HepG2 (cell line): Measurements from ENCODE around the gene SCGB3A1. TPM values are rescaled to one million over a fixed set of nuclear protein-coding genes. Genes with fewer than 3 reads are reported as not detected.

Source experiments
- ATAC-seq: fragments of 200-7000 bp; cut with Tn5 transposase; 3 replicates; pipeline ENCODE4 v1.9.1; 2020; ENCODE audit warnings: mild to moderate bottlenecking, moderate library complexity
- BruUV-seq: library from RNA; stranded (reverse); fragments of 400-500 nt; replicated peaks from 2 replicates; lab custom pipeline; 2021; lab: Mats Ljungman, UMichigan
- CTCF ChIA-PET: fragments of 300-600 bp; formaldehyde crosslinking; extraction: SDS; loops from one replicate; lab custom pipeline; 2021; ENCODE audit warnings: low total read pairs, inconsistent platforms, low intra/inter-chr PET ratio; lab: Yijun Ruan, JAX
- POLR2A ChIA-PET: fragments of 350-600 bp; sonication (Branson Sonifier 250); formaldehyde crosslinking; loops from one replicate; lab custom pipeline; 2020; ENCODE audit warnings: antibody characterized with exemption, inconsistent platforms; lab: Yijun Ruan, JAX
- DNase-seq: peaks from one replicate; pipeline ENCODE4 v3.0.0-alpha.2; 2015; ENCODE audit warnings: low spot score
- FAIRE-seq: peaks from 3 replicates; lab custom pipeline; 2011; peaks lifted over from hg19 to GRCh38; lab: Jason Lieb, UNC
- H2AFZ ChIP-seq: one replicate; pipeline ENCODE4 v1.6.1; 2011; ENCODE audit warnings: low read length, inconsistent platforms
- H3K27ac ChIP-seq: fragments of 300-600 bp; 3 replicates; pipeline ENCODE4 v1.8.0; 2011; ENCODE audit warnings: mixed run types, mild to moderate bottlenecking, mixed read lengths, low read length, inconsistent platforms; ENCODE audit not compliant: insufficient read depth; ENCODE audit errors: extremely low read length
- H3K27me3 ChIP-seq, 2 experiments: fragments of 200-600 bp in 1 of 2; 2 replicates in 1 of 2; 3 replicates in 1 of 2; pipeline versions ENCODE4 v1.6.0 to v1.8.0; 2011; ENCODE audit warnings: low read length in 2 of 2, mild to moderate bottlenecking in 2 of 2, moderate library complexity in 2 of 2, inconsistent platforms in 1 of 2; ENCODE audit not compliant: insufficient read depth in 2 of 2, control insufficient read depth in 1 of 2
- H3K36me3 ChIP-seq, 2 experiments: fragments of 200-600 bp in 1 of 2; replicated peaks in 1 of 2; 2 replicates in 1 of 2; 3 replicates in 1 of 2; pipeline versions ENCODE4 v1.5.1 to v1.8.0; 2011; ENCODE audit warnings: low read length in 2 of 2, inconsistent platforms in 1 of 2; ENCODE audit not compliant: insufficient read depth in 2 of 2, control insufficient read depth in 1 of 2
- H3K4me1 ChIP-seq: 2 replicates; pipeline ENCODE4 v1.5.1; 2012; ENCODE audit warnings: low read length, inconsistent platforms; ENCODE audit not compliant: insufficient read depth
- H3K4me2 ChIP-seq: 2 replicates; pipeline ENCODE4 v1.6.0; 2011; ENCODE audit warnings: low read depth, low read length, inconsistent platforms
- H3K4me3 ChIP-seq, 3 experiments: fragments of 200-600 bp in 1 of 3; sonication (generic), shearing (Covaris generic) in 1 of 3; replicated peaks in 1 of 3; 2 replicates each; pipeline ENCODE4 v1.5.1; 2011 to 2016; ENCODE audit warnings: low read length in 3 of 3, inconsistent platforms in 2 of 3, low read depth in 2 of 3, mild to moderate bottlenecking in 2 of 3, control low read depth in 1 of 3, mixed read lengths in 1 of 3; ENCODE audit not compliant: insufficient read depth in 1 of 3
- H3K79me2 ChIP-seq: one replicate; pipeline ENCODE4 v1.6.1; 2011; ENCODE audit warnings: low read length, inconsistent platforms; ENCODE audit not compliant: insufficient read depth
- H3K9ac ChIP-seq: 2 replicates; pipeline ENCODE4 v1.6.0; 2011; ENCODE audit warnings: mild to moderate bottlenecking, low read depth, low read length, inconsistent platforms; ENCODE audit not compliant: insufficient read depth
- H3K9me3 ChIP-seq: 2 replicates; pipeline ENCODE4 v1.5.1; 2012; ENCODE audit warnings: mild to moderate bottlenecking, low read length
- H4K20me1 ChIP-seq: 2 replicates; pipeline ENCODE4 v1.6.0; 2011; ENCODE audit warnings: inconsistent platforms, mild to moderate bottlenecking, low read length, moderate library complexity; ENCODE audit not compliant: insufficient read depth
- FOSL2 ChIP-seq: sonication (generic); formaldehyde crosslinking; IDR thresholded peaks from 2 replicates; pipeline ENCODE4 v1.4.0; 2020; ENCODE audit warnings: missing genetic modification reagents
- FOXO1 ChIP-seq: sonication (generic); formaldehyde crosslinking; IDR thresholded peaks from 2 replicates; pipeline ENCODE4 v1.4.0; 2020; ENCODE audit warnings: missing genetic modification reagents
- MTF2 ChIP-seq: sonication (generic); formaldehyde crosslinking; IDR thresholded peaks from 2 replicates; pipeline ENCODE4 v1.5.0; 2020; ENCODE audit warnings: missing genetic modification reagents, borderline replicate concordance
- STAG1 ChIP-seq: sonication (generic); formaldehyde crosslinking; IDR thresholded peaks from 2 replicates; pipeline ENCODE4 v1.4.0; 2020; ENCODE audit warnings: missing genetic modification reagents
- U2AF2 ChIP-seq: fragments of 200-400 bp; formaldehyde crosslinking; IDR thresholded peaks from 2 replicates; pipeline ENCODE4 v1.6.1; 2017; ENCODE audit warnings: low read depth, mild to moderate bottlenecking, low read length
- ZBTB14 ChIP-seq: sonication (generic); formaldehyde crosslinking; IDR thresholded peaks from 2 replicates; pipeline ENCODE4 v1.4.0; 2020; ENCODE audit warnings: missing genetic modification reagents
- ZBTB7B ChIP-seq: sonication (generic); formaldehyde crosslinking; IDR thresholded peaks from 2 replicates; pipeline ENCODE4 v1.4.0; 2020; ENCODE audit warnings: missing genetic modification reagents
- ZNF24 ChIP-seq: fragments of 450-650 bp; IDR thresholded peaks from 2 replicates; pipeline ENCODE4 v1.6.1; 2017; ENCODE audit warnings: antibody characterized with exemption, mild to moderate bottlenecking
- ZNF572 ChIP-seq: sonication (generic); formaldehyde crosslinking; IDR thresholded peaks from 2 replicates; pipeline ENCODE4 v1.5.1; 2020; ENCODE audit warnings: mild to moderate bottlenecking, missing genetic modification reagents
- WGBS: methylation state at CpG from one replicate; pipeline ENCODE4 v1.1.6; 2017; ENCODE audit warnings: low lambda C conversion rate; 5-methylcytosine and 5-hydroxymethylcytosine counted together
- in situ Hi-C: cut with HindIII; loops from 2 replicates; pipeline ENCODE4 v1.10.0; 2017; ENCODE audit warnings: low pct_unique_long_range_greater_than_20kb; ENCODE audit not compliant: extremely low pct_ligation_motif_present
- intact Hi-C: fragments of 100-400 bp; cut with micrococcal nuclease; formaldehyde crosslinking; loops from one replicate; pipeline ENCODE4 v1.10.0; 2022; ENCODE audit not compliant: unreplicated experiment
- polyA plus RNA-seq, 8 experiments: library from polyadenylated mRNA; depleted of rRNA in 3 of 8; stranded (reverse) in 7 of 8; unstranded in 1 of 8; fragments of >200 nt; fragmentation: Illumina TruSeq in 4 of 8; extraction: Trizol in 4 of 8; gene quantifications; 2 replicates each; pipeline versions ENCODE4 v1.2.1 to v1.2.3, GENCODE V29; 2011 to 2016; ENCODE audit warnings: low read depth in 4 of 8, missing spikeins in 1 of 8, mixed read lengths in 1 of 8; ENCODE audit not compliant: insufficient read depth in 1 of 8
- total RNA-seq, 5 experiments: library from RNA; depleted of rRNA; stranded (reverse); fragments of >200 nt; fragmentation: Illumina TruSeq; extraction: Trizol; gene quantifications; 2 replicates each; pipeline ENCODE4 v1.2.3, GENCODE V29; 2016; ENCODE audit warnings: low read depth in 1 of 5
- TF ChIP-seq, protein P1 (sequence below): sonication (generic); formaldehyde crosslinking; IDR thresholded peaks from 2 replicates; pipeline ENCODE4 v1.4.0; 2020; ENCODE audit warnings: missing genetic modification reagents, borderline replicate concordance
- TF ChIP-seq, protein P2 (sequence below): sonication (generic); formaldehyde crosslinking; IDR thresholded peaks from 2 replicates; pipeline ENCODE4 v1.4.0; 2020; ENCODE audit warnings: missing genetic modification reagents
- TF ChIP-seq, protein P3 (sequence below): sonication (generic); formaldehyde crosslinking; IDR thresholded peaks from 2 replicates; pipeline ENCODE4 v1.4.0; 2020; ENCODE audit warnings: missing genetic modification reagents, mild to moderate bottlenecking, borderline replicate concordance
- TF ChIP-seq, protein P4 (sequence below): sonication (generic); formaldehyde crosslinking; IDR thresholded peaks from 2 replicates; pipeline ENCODE4 v1.4.0; 2020; ENCODE audit warnings: missing genetic modification reagents, mild to moderate bottlenecking, borderline replicate concordance

The SCGB3A1 gene
- total and polyA plus RNA-seq, 2 of the 13 experiments (the other 11 are each of a cell fraction or from before 2014, with no cell fraction given) = not detected

DNA sequence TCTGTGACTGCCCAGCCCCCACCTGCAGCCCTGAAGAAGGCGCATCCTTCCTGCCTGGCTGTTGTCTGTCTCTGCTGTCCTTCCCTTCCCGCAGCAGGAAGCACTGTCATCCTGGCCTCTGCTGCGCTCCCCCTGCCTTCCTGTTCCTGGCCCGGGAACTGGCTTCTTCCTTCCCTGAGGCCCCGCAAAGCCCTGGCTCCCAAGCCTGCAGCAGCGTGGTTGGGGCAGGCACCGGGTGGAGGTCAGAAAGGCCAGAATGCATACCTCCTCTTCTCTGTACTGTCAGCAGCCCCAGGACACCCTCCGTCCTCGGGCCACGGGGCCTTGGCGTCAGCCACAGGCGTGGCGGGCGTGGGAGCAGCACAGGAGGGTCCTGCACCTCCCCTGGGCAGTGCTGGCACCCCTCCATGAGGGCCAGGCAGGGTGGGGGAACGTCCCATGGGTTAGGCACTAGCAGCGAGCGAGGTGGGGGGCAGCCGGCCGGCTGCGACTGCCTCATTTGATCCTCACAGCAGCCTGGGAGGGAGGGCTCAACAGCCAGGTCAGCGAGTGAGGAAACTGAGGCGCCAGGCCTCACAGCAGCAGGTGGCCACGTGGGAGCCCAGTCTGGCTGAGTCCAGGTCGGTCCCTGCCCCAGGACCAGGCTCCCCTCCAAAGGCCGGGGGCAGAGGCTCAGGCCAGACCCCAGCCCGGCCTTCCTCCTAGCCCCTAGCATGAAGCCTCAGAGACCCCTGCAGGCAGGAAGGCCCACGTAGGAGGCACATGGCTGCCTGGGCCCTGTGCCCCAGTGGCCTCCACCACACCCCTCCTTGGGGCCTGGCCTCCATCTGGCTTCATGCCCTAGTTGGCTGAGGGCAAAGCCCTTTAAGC, 48.7 kb upstream of the SCGB3A1 start:
- Histone ChIP-seq H4K20me1 (no peaks in the 10 kb centered on the region), H2AFZ (no peak overlapping the region), H3K27ac (no peak overlapping the region), H3K4me2 (no peak overlapping the region), H3K79me2 (no peaks in the 10 kb centered on the region), H3K36me3 (no peaks in the 10 kb centered on the region), H3K9ac (no peak overlapping the region), H3K9me3 (no peaks in the 10 kb centered on the region), H3K4me1 (no peaks in the 10 kb centered on the region), H3K4me3 (no peak overlapping the region), H3K27me3 (peaks cover 10 to 61% of the 10 kb centered on the region in 2 experiments)
- TF ChIP-seq ZBTB14 (CRISPR knock-in tag) (no peak), FOXO1 (CRISPR knock-in tag) (no peak), STAG1 (CRISPR knock-in tag) (no peak), FOSL2 (no peak), ZNF24 (no peak), MTF2 (CRISPR knock-in tag) (no peak), ZNF572 (CRISPR knock-in tag) (no peak), U2AF2 (no peak), ZBTB7B (no peak)
- TF ChIP-seq, protein P1, sequence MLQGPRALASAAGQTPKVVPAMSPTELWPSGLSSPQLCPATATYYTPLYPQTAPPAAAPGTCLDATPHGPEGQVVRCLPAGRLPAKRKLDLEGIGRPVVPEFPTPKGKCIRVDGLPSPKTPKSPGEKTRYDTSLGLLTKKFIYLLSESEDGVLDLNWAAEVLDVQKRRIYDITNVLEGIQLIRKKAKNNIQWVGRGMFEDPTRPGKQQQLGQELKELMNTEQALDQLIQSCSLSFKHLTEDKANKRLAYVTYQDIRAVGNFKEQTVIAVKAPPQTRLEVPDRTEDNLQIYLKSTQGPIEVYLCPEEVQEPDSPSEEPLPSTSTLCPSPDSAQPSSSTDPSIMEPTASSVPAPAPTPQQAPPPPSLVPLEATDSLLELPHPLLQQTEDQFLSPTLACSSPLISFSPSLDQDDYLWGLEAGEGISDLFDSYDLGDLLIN (CRISPR knock-in tag) = no peak
- TF ChIP-seq, protein P2, sequence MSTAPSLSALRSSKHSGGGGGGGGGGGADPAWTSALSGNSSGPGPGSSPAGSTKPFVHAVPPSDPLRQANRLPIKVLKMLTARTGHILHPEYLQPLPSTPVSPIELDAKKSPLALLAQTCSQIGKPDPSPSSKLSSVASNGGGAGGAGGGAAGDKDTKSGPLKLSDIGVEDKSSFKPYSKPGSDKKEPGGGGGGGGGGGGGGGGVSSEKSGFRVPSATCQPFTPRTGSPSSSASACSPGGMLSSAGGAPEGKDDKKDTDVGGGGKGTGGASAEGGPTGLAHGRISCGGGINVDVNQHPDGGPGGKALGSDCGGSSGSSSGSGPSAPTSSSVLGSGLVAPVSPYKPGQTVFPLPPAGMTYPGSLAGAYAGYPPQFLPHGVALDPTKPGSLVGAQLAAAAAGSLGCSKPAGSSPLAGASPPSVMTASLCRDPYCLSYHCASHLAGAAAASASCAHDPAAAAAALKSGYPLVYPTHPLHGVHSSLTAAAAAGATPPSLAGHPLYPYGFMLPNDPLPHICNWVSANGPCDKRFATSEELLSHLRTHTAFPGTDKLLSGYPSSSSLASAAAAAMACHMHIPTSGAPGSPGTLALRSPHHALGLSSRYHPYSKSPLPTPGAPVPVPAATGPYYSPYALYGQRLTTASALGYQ = no peak
- TF ChIP-seq, protein P3, sequence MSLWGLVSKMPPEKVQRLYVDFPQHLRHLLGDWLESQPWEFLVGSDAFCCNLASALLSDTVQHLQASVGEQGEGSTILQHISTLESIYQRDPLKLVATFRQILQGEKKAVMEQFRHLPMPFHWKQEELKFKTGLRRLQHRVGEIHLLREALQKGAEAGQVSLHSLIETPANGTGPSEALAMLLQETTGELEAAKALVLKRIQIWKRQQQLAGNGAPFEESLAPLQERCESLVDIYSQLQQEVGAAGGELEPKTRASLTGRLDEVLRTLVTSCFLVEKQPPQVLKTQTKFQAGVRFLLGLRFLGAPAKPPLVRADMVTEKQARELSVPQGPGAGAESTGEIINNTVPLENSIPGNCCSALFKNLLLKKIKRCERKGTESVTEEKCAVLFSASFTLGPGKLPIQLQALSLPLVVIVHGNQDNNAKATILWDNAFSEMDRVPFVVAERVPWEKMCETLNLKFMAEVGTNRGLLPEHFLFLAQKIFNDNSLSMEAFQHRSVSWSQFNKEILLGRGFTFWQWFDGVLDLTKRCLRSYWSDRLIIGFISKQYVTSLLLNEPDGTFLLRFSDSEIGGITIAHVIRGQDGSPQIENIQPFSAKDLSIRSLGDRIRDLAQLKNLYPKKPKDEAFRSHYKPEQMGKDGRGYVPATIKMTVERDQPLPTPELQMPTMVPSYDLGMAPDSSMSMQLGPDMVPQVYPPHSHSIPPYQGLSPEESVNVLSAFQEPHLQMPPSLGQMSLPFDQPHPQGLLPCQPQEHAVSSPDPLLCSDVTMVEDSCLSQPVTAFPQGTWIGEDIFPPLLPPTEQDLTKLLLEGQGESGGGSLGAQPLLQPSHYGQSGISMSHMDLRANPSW (CRISPR knock-in tag) = no peak
- TF ChIP-seq, protein P4, sequence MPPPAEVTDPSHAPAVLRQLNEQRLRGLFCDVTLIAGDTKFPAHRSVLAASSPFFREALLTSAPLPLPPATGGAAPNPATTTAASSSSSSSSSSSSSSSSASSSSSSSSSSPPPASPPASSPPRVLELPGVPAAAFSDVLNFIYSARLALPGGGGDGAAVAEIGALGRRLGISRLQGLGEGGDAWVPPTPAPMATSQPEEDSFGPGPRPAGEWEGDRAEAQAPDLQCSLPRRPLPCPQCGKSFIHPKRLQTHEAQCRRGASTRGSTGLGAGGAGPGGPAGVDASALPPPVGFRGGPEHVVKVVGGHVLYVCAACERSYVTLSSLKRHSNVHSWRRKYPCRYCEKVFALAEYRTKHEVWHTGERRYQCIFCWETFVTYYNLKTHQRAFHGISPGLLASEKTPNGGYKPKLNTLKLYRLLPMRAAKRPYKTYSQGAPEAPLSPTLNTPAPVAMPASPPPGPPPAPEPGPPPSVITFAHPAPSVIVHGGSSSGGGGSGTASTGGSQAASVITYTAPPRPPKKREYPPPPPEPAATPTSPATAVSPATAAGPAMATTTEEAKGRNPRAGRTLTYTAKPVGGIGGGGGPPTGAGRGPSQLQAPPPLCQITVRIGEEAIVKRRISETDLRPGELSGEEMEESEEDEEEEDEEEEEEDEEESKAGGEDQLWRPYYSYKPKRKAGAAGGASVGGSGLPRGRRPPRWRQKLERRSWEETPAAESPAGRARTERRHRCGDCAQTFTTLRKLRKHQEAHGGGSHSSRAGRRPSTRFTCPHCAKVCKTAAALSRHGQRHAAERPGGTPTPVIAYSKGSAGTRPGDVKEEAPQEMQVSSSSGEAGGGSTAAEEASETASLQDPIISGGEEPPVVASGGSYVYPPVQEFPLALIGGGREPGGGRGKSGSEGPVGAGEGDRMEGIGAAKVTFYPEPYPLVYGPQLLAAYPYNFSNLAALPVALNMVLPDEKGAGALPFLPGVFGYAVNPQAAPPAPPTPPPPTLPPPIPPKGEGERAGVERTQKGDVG (CRISPR knock-in tag) = no peak
- POLR2A ChIA-PET = no interaction called here
- DNase-seq (no peak), ATAC-seq (no peak), FAIRE-seq (no peak)
- WGBS = 3% methylated on average over 5 of the region's 27 CpGs
- intact Hi-C loops (no loop called here), in situ Hi-C loops (no loop called here)
- BruUV-seq = no TSS peak
- CTCF ChIA-PET = no interaction called here
